NCI-H2227 treated with DMSO at 0.1 percent for 48 hours (cell line): ENCODE data around the gene RLF.
A peak's percentile ranks its signal among the peaks of the same experiment; 100 is the strongest.

ENCODE experiments used
- DNase-seq: peaks from one replicate; lab custom pipeline; 2025; lab: John Stamatoyannopoulos, UW

RLF gene

GRCh38 chr1:40270152-40270834 lies 109.1 kb downstream of the RLF start:
- DNase-seq: peak; percentile 17

- no peak for DNase-seq
These were observed 111.5 kb downstream of the RLF start for GRCh38 chr1:40272653-40273213.

DNA sequence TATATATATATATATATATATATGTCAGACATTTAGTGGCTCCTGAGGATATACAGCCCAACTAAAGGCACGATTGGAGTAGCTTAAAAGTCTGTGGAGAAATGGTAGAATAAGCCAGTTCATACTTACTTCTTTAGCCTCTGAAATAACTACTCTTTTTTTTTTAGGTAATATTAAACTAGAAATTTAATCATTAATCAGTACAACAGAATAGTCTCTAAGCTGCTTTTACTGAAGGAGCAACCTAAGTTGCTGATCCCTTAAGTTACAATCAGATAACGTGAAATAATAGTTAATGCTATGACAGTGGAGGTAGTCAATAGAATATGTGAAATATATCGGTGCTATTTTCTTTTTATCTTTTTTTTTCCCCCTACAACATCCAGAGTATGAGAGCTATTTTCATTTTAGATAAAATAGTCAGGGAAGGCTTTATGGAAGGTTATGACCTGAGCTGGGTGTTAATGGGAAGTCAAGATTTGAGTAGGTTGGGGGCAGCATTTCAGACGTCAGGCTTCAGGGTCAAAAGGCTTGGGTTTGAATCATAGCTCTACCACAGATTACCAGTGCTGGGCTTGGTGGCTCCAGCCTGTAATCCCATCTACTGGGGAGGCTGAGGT lies 112.5 kb downstream of the RLF start:
- no peak for DNase-seq

- DNase-seq: no peak
These were observed 113.1 kb downstream of the RLF start for GRCh38 chr1:40274331-40274730.

- no peak for DNase-seq
These were observed 114.9 kb downstream of the RLF start for GRCh38 chr1:40276122-40276521.

DNA sequence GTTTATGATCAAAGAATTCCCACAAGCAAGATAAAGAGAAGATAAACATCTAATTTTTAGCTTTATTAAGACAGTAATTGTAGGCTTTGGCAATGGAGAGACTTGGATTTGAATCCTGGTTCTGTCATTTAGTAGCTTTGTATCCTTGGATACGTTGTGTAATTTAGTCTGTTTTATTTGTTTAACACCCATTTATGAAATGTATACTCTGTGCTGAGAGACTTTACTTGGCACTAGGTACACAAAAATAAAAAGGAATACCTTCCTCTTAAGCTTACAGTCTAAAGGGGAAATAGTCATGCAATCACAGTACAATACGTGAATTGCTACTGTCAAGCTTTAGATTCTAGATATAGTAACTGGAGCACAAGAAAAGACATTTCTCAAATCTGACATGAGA lies 120.7 kb downstream of the RLF start:
- no peak for DNase-seq
